ENCODE data around the gene SLC25A10.
"Not testable (repeated sequence)": the region's sequence is repeated elsewhere in the genome, so short reads cannot be mapped to it uniquely, and the experiment has no call there.

SLC25A10 gene, protein sequence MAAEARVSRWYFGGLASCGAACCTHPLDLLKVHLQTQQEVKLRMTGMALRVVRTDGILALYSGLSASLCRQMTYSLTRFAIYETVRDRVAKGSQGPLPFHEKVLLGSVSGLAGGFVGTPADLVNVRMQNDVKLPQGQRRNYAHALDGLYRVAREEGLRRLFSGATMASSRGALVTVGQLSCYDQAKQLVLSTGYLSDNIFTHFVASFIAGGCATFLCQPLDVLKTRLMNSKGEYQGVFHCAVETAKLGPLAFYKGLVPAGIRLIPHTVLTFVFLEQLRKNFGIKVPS

DNA sequence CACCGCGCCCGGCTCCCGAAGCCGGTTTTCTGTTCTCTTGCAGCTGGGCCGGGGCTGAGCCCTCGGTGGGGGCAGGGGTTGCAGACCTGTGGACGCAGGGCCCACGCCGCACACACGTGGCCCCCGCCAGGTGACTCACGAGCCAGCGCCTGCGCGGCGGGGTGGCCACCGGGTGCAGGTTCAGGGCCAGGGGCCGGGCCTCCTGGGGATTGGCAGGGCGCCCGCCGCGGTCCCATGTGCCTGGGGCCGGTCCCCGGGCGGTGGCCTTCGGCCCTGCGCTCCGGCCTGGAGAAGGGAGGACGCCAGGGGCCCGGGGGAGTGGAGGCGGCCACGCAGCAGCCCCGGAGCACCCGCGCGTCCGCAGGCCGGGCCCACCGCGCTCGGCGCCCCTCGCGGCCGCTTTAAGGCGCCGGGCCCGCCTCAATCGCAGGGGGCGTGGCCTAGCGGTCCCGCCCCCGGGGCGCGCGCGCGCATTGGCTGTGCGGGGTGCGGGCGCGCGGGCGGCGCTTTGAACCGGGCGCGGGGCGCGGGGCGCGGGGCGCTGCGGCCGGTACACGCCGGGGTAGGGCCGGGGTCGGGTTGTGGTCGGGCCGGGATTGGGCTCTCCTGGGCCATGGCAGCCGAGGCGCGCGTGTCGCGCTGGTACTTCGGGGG, at the start of gene SLC25A10:
Gene SLC25A10 (plus strand): TSS at position 471 of the 654 bp plus-strand sequence. CDS start 143 bp downstream, at position 614.
- peak; percentile 31 to 70 (median 52) for DNase-seq (ENCODE audit: low read depth in 3 of 3, low spot score in 1 of 3)

DNA sequence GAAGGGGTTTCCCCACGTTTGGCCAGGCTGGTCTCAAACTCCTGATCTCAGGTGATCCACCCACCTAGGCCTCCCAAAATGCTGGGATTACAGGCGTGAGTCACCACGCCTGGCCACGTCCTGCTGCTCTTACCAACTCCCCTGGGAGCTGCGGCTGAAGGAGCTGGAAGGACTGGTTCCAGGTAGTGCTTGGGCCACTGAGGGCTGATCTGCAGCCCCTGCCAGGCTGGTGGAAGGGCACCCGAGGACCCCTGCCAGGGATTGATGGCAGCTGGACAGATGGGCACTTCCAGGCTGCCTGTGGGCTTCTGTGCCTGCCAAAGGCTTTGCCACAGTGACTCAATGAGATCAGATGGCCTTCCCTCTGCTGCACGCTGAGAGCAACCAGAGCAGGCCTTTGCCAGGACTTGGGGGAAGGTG, 48.0 kb upstream of the SLC25A10 start:
- DNase-seq (ENCODE audit: low read depth in 3 of 3, low spot score in 1 of 3): no peak

DNA sequence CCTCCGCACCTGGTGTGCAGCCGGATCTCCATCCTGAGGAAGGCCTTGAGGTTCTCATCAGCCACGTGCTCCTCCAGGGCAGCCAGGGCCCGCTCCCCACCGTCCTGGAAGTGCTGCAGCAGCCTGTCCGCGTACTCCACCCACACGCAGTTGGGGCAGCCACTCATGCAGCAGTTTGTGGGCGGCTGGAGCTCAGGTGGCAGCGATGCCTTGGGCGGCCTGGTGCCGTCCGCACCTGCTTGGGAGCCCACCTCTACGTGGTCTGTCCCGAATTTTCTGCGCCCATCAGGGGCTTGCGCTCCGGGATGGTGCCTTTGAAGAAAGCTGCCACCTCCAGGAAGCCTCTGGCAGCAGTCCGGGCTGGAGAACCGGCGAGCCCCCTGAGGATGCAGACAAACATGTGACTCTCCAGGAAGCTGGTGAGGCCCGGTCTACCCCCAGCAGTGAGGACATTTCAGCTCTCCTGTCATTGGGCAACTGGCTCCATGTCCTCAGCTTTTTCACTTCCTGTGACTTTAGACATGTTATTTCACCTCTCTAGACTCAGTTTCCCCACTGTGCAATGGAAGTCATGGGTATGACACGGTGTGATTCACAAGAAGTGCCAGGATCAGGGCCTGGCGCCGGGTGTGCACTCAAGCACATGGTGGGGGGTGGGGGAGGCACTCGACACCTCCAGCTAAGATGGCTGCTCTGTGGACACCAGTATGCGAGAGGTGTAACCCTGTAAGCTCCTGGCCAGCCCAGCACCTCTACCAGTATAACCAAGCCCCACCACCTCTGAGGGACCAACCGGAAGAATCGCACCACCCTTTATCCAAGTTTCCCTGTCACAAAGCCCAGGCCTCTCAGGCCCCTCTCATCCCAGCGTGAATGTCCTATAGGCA, 46.6 kb upstream of the SLC25A10 start:
- DNase-seq (ENCODE audit: low read depth in 3 of 3, low spot score in 1 of 3): peak in 1 of 3 donors; percentile 53

DNA sequence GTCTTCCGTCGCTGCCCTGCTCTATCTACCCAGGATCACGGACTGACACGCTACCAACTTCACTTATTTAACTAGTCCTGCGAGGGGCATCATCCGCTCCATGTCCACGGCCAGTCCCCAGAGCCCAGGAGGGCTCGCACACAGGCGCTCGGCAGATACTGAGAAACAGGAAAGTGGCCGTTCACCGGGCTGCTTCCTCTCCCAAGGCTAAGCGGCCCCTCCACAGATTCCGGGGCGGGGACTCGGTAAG, 46.1 kb upstream of the SLC25A10 start:
- DNase-seq (ENCODE audit: low read depth in 3 of 3, low spot score in 1 of 3): peak in 1 of 3 donors; percentile 12

DNA sequence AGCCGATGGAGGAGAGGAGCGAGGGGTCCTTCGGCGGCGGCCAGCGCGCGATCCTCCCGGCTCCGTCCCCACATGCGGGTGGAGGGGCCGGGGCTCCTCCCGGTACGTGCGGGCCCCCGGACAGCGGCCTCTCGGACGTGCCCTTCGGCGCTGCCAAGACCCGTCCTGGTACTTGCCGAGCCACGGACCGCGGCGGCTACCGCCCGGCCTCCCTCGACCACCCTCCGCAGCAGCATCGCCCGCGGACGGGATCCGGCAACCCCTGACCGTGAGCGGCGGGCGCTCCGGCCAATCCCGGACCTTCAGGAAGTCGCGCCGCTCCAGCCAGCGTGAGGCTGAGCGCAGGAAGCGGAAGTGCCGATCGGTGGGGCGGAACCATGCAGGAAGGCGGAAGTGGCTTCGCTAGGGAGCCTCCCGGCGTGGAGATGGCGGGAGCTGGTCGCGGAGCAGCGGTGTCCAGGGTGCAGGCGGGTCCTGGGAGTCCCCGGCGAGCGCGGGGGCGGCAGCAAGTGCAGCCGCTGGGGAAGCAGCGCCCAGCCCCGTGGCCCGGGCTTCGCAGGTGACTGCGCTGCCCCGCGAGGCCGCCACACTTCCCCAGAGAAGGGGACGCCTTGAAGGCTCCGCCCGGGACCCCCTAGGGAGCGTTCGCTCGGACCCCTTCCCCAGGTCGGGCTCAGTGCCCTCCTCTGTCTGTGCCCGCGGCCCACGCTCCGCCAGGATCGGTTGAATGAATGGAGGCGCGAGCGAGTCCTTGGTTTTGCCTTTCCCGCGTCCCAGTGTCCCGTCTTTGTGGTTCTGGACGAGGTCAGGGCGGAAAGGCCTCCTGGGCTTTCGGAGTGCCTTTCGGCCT, 45.5 kb upstream of the SLC25A10 start, which contains the start of the genes CCDC137 and OXLD1:
Gene CCDC137 (plus strand): TSS at position 396 of the 850 bp plus-strand sequence. CDS start 30 bp downstream, at position 426.
Gene OXLD1 (minus strand): TSS at position 264 of the 850 bp plus-strand sequence. CDS start 28 bp downstream, at position 236.
- peak; percentile 75 to 87 (median 83) for DNase-seq (ENCODE audit: low read depth in 3 of 3, low spot score in 1 of 3)

DNA sequence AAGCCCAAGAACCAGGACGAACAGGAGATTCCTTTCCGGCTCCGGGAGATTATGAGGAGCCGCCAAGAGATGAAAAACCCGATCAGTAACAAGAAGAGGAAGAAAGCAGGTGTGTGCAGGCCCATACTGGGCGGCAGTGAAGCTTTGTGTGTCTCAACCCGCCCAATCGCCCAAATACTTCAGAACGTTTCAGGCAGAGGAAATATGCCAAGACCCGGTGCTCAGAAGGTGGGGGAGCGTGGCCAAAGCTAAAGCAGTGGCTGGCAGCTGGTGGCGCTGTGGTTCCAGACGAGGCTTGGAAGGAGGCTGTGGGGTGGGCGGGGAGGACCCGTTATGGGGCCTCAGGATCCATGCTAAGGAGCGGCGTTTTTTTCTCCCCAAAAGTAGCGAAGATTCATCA, 44.3 kb upstream of the SLC25A10 start:
- DNase-seq (ENCODE audit: low read depth in 3 of 3, low spot score in 1 of 3): no peak

DNA sequence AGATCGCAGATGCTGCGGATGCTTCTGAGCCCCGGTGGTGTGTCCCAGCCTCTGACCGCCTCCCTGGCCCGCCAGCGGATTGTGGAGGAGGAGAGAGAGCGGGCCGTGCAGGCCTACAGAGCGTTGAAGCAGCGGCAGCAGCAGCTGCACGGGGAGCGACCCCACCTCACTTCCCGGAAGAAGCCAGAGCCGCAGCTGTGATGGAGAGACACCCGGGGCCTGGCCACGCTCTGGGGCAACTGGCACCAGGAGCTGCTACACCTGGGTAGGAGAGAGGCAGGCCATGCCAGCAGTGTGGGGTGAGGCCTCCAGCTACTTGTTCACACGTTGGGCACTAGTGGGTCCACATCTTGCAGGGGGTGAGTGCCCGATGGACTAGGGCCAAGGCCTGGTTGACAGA, 39.6 kb upstream of the SLC25A10 start:
- no peak for DNase-seq (ENCODE audit: low read depth in 3 of 3, low spot score in 1 of 3)

DNA sequence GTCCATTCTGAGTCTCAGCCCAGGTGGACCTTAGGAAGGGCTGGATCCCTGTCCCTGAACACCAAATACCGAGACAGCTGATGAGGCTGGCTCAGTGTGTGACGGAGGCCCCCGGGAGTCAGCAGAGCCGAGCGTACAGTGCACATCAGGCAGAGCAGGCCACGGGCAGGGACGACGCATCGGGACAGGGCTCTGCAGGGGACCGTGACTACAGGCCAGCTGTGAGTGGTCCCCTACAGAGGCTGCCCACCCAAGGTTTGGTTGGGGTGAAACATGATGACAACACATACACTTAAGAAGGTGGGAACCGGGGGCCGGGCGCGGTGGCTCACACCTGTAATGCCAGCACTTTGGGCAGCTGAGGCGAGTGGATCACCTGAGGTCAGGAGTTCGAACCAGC, 39.1 kb upstream of the SLC25A10 start:
- no peak for DNase-seq (ENCODE audit: low read depth in 3 of 3, low spot score in 1 of 3)

DNA sequence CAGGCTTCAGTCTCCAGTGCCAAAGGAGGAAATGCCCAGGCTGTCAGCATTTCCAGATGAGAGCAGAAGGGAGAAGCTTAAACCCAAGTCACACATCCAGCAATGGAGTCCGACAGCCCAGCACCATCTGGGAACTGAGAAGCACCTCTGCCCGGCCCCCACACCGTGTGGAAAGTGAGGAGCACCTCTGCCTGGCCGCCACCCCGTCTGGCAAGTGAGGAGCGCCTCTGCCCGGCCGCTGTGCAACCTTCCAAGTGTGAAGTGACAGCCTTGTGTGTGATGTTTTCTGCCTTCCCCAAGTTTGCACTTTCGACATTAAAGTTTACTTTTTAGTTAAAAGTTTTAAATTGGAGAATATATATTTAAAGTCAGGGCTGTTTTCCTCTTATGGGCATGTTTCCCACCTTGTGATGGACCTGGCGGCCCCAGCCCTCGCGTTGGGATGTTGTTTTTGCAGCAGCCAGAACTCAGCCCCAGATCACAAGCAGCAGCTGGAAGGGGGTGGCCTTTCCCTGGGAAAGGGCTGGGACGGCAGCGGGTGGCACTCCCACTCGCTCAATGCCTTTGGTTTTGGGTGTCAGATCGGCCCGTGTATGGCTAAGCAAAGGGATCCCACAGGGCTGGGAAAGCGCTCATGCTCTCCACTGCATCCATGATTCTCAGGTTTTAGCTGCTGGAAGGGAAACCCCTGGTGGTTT, 38.4 kb upstream of the SLC25A10 start:
- DNase-seq (ENCODE audit: low read depth in 3 of 3, low spot score in 1 of 3): no peak

DNA sequence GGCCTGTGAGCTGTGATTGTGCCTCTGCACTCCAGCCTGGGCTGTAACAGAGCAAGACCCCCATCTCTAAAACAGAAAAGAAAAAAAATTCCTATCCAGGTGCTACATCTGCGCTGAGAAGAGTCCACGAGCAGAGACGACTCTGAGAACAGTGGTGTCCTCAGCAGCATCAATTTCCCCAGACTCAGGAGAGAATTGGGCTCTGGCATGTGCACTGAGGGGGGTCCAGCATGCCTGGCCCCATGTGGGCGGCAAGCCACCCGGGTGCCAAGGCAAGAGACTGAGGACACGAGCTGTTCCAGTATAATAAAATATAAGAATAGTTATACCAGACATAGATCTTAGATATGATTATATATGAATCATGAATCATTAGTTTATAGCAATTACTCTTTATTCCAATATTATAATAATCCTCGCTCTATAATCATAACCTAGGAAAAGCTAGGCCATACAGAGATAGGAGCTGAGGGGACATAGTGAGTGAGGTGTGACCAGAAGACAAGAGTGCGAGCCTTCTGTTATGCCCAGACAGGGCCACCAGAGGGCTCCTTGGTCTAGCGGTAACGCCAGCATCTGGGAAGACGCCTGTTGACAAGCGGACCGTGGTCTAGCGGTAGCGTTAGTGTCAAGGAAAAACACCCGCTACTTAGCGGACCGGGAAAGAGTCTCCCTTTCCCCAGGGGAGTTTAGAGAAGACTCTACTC, 36.4 kb upstream of the SLC25A10 start:
- DNase-seq (ENCODE audit: low read depth in 3 of 3, low spot score in 1 of 3): not testable (repeated sequence)

DNA sequence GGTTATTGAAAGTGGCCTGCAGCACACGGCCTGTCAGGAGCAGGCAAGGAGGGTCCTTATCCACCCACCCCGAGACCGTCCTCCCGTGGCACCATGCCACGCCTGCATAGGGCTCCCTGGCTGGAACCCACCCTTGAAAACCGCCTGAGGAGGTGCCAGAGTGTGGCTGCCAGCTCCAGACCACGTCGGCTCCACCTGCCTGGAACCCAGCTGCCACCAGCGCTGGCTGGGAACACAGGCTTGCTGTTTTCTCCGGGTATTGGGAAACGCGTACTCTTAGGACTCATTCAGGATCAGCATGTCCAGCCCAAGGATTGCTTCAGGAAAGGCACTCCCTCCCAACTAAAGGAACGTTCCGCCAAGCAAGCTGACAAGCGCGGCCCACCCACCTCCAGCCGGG, 35.2 kb upstream of the SLC25A10 start:
- no peak for DNase-seq (ENCODE audit: low read depth in 3 of 3, low spot score in 1 of 3)

DNA sequence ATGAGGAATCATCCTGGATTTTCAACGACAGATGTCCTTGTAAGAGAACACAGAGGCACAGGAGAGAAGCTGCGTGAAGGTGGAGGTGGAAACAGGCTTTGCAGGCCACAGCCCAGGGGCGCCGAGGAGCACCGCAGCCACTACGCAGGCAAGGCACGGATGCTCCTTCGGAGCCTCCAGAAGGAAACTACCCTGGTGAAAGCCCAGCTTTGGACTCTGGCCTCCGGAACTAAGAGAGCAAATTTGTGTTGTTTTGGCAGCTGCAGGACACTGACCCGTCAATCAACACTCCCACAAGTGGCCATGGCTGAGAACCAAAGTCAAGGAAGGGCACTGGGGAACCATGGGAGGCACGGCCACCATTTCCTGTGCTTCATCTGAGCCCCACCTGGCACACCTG, 31.9 kb upstream of the SLC25A10 start:
- DNase-seq (ENCODE audit: low read depth in 3 of 3, low spot score in 1 of 3): no peak

DNA sequence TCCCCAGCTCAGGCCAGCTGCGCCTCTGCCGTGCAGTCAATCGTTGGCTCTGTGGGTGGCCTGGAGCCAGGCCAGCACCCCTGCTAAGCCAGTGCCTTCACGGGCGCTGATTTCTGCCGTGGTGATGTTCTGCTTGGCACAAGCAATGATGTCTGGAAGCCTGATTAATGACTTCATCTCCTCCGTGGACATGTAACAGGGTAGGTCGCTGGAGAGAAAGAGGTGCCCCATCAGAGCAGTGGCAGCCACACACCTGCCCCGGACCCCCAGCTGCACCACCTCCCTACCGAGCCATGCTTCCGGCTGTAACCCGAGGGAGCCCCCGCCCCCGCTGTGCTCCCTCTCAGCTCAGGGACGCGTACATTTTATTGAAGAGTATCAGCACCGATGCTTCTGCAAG, 30.4 kb upstream of the SLC25A10 start:
- no peak for DNase-seq (ENCODE audit: low read depth in 3 of 3, low spot score in 1 of 3)

DNA sequence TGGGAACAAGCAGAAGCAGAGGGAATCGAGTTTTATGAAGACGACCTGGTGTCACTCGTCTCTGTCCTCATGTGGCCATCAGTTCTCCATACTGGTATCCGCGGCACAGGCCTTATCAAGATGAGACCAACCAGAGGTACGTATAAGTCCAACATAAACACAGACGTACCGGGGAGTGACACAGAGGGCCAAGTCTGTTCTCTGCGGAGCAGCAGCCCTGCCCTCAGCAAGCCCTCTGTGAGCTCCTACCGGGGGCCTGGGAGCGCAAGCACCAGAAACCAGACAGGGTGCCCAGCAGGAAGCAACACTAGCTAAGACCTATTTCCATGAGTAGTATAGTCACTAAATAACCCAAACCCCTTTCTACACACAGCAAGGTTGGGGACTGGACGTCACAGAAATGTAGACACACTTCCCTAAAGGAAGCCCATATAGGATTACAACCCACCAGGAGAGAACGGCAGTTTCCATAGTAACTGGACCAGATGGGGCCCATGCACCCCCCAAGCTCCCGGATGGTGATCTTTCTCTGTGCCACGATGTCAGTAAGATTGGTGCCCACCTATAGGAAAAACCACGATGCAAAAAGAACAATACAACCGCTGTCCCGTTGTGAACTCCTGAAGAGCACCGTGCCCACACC, 29.4 kb upstream of the SLC25A10 start:
- no peak for DNase-seq (ENCODE audit: low read depth in 3 of 3, low spot score in 1 of 3)

DNA sequence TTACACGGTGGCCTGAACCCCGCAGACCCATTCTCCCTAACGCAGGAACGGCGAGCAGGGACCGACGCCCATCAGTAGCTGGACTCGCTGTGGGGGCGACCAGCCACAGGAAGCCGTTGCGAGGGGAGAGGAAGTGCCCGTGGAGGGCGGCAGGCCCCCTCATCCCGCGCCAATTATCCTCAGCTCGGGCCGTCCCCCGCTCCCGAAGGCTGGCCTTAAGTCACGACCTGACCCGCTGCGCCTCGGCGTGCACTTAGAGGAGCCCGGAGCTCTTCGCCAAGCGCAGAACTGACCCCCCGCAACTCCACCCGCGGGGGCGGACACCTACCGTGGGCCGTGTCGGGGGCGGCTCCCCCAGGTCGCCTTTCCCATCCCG, 28.9 kb upstream of the SLC25A10 start:
- no peak for DNase-seq (ENCODE audit: low read depth in 3 of 3, low spot score in 1 of 3)

DNA sequence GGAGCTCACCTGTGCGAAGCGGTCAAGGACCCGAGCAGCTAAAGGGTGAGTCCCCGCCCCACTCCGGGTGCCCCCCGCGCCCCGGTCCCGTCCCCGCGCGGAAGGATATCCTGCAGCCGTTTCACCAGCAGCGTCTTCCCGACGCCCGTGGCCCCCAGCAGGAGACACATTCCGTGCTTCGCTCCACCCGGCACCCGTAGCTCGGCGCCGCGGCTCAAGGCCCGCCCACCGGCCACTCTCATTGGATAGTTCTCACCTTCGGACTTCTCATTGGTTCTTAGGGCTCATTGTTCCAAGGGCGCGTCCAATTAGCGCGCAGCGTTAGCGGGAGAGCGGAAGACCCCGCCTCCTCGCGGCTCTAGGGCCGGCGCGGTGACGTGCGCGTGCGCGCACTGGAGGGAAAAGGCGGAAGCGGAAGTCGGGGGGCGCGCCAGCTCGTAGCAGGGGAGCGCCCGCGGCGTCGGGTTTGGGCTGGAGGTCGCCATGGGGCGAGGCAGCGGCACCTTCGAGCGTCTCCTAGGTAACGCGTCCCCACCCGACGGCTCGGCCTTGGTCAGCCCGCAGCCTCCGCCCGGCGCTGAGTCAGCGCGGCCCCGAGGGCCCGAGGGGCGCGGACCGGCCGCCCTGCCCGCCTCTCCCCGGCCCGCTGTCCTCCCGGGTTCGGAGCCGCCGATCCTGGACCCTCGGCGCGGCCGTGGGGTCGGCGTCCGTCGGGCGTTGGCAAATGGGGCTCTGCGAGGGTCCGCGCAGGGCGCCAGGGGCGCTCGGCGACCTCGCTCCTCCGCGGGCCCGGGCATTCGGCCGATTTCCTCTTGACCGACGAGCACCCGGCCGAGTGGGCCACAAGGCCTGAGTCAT, 28.3 kb upstream of the SLC25A10 start, which contains the start of the genes ARL16 and HGS:
Gene ARL16 (minus strand): TSS at position 214 of the 858 bp plus-strand sequence. CDS start 44 bp downstream, at position 170.
Gene HGS (plus strand): TSS at position 428 of the 858 bp plus-strand sequence. CDS start 56 bp downstream, at position 484.
- peak; percentile 93 to 95 (median 94) for DNase-seq (ENCODE audit: low read depth in 3 of 3, low spot score in 1 of 3)

DNA sequence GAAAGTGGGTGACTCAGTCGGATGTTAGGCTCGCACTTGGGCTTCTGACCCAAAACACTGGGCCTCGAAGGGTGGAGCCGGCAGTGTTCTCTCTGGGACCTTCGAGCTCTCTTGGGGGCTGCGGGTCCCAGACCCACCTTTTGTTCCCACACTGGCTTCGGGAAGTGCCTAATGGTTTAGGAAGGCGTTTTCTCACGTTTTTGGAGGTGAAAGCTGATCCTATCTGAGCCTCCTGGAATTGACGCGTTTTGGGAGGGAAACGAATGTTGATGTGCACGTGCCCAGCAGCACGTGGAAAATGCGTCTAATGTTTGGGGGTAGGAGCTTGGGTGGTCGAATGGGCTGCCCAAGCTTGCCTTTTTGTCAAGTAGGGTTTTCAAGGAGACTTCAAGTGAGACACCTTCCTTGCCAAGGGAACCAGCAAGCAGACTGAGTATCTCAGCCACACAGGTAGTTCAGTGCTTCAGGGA, 27.6 kb upstream of the SLC25A10 start:
- DNase-seq (ENCODE audit: low read depth in 3 of 3, low spot score in 1 of 3): no peak

DNA sequence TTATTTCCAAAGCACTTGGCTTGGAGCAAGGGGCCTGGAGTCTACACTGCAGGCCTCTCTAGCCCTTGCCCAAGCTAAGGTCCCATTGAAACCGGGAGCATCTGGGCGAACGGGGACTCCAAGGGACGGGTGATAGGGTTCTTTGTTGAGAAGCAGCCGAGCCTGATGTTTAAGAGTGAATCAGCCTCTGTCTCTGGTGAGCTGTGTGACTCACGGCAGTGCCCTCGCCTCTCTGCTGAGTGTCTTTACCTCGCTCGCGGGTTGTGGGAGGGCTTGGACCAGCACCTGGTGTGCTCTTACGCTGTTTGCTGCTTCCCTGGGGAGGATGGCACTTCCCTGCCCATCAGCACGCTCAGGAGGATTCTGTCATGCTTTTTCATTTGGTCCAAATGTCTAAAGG, 27.0 kb upstream of the SLC25A10 start:
- no peak for DNase-seq (ENCODE audit: low read depth in 3 of 3, low spot score in 1 of 3)

Measured in stimulated activated CD4-positive, alpha-beta T cell treated with anti-CD3 and anti-CD28 coated beads, TNF-alpha, amount 100 ng/mL, for 1 hour (primary cell).